HG03060 (cell line): Measurements from ENCODE around the gene SPATA3.
"Not testable (repeated sequence)": the region's sequence is repeated elsewhere in the genome, so short reads cannot be mapped to it uniquely, and the experiment has no call there.

Experiments
- ATAC-seq: cut with Tn5 transposase; IDR thresholded peaks from one replicate; pipeline ENCODE4 v1.9.1; 2021; ENCODE audit warnings: low read depth, moderate number of reproducible peaks; ENCODE audit not compliant: unreplicated experiment

Gene SPATA3

GRCh38 chr2:230990131-230990898 lies 5.6 kb upstream of the SPATA3 start:
- no peak for ATAC-seq

GRCh38 chr2:230990899-230991150 lies 5.1 kb upstream of the SPATA3 start:
- ATAC-seq: no peak

GRCh38 chr2:230991598-230991997 lies 4.3 kb upstream of the SPATA3 start:
- no peak for ATAC-seq

- ATAC-seq: no peak
Measured at GRCh38 chr2:230996661-230997060, 740 bp downstream of the SPATA3 start.

GRCh38 chr2:230998882-230999281 lies 3.0 kb downstream of the SPATA3 start:
- ATAC-seq: no peak

GRCh38 chr2:230999477-230999876 lies 3.6 kb downstream of the SPATA3 start:
- ATAC-seq: no peak

- no peak for ATAC-seq
Measured at GRCh38 chr2:231000211-231000904, 4.4 kb downstream of the SPATA3 start.

- no peak for ATAC-seq
Measured at GRCh38 chr2:231001036-231001435, 5.1 kb downstream of the SPATA3 start.

- no peak for ATAC-seq
Measured at GRCh38 chr2:231001921-231002320, 6.0 kb downstream of the SPATA3 start.

GRCh38 chr2:231002641-231003040 lies 6.7 kb downstream of the SPATA3 start:
- no peak for ATAC-seq

GRCh38 chr2:231003186-231003585 lies 7.3 kb downstream of the SPATA3 start:
- no peak for ATAC-seq

GRCh38 chr2:231004930-231005329 lies 9.0 kb downstream of the SPATA3 start:
- not testable (repeated sequence) for ATAC-seq

GRCh38 chr2:231007286-231008098 lies 11.6 kb downstream of the SPATA3 start:
- ATAC-seq: no peak

GRCh38 chr2:231008131-231008530 lies 12.2 kb downstream of the SPATA3 start:
- no peak for ATAC-seq

- no peak for ATAC-seq
Measured at GRCh38 chr2:231009236-231009919, 13.5 kb downstream of the SPATA3 start.

- ATAC-seq: no peak
Measured at GRCh38 chr2:231010201-231010730, 14.3 kb downstream of the SPATA3 start.

- ATAC-seq: no peak
Measured at GRCh38 chr2:231011526-231011925, 15.6 kb downstream of the SPATA3 start.

- no peak for ATAC-seq
Measured at GRCh38 chr2:231012463-231012862, 16.5 kb downstream of the SPATA3 start.

GRCh38 chr2:231013820-231014219 lies 17.9 kb downstream of the SPATA3 start:
- no peak for ATAC-seq

- ATAC-seq: no peak
Measured at GRCh38 chr2:231015478-231015877, 19.6 kb downstream of the SPATA3 start.

- no peak for ATAC-seq
Measured at GRCh38 chr2:231015926-231016325, 20.0 kb downstream of the SPATA3 start.
